GM23338 (cell line): ENCODE data around the gene WBP2. TPM values are rescaled to one million over a fixed set of nuclear protein-coding genes. Genes with fewer than 3 reads are reported as not detected.

Experiments
- ATAC-seq: fragments of 200-7000 bp; cut with Tn5 transposase; 3 replicates; pipeline ENCODE4 v1.9.1; 2020
- DNase-seq: peaks from one replicate; pipeline ENCODE4 v3.0.0-alpha.2; 2015; ENCODE audit warnings: low spot score
- H2AFZ ChIP-seq: fragments of 200-600 bp; sonication (generic); 2 replicates; pipeline ENCODE4 v1.8.0; 2016; ENCODE audit warnings: antibody characterized with exemption, mild to moderate bottlenecking, moderate library complexity
- H3F3A ChIP-seq: fragments of 200-600 bp; sonication (generic); replicated peaks from 2 replicates; pipeline ENCODE4 v1.8.0; 2017; ENCODE audit warnings: antibody characterized with exemption, mixed run types, low read depth
- H3K27ac ChIP-seq: fragments of 200-600 bp; sonication (generic); 2 replicates; pipeline ENCODE4 v1.6.1; 2016; ENCODE audit warnings: low read depth
- H3K27me3 ChIP-seq: fragments of 200-600 bp; sonication (generic); 2 replicates; pipeline ENCODE4 v1.8.0; 2016; ENCODE audit warnings: mild to moderate bottlenecking, mixed run types, moderate library complexity; ENCODE audit not compliant: insufficient read depth
- H3K36me3 ChIP-seq: fragments of 200-600 bp; sonication (generic); 2 replicates; pipeline ENCODE4 v1.8.0; 2016; ENCODE audit warnings: mild to moderate bottlenecking; ENCODE audit not compliant: insufficient read depth
- H3K4me1 ChIP-seq: fragments of 200-600 bp; sonication (generic); 2 replicates; pipeline ENCODE4 v1.8.0; 2016; ENCODE audit warnings: mild to moderate bottlenecking, moderate library complexity; ENCODE audit not compliant: insufficient read depth
- H3K4me2 ChIP-seq: fragments of 200-600 bp; sonication (generic); 2 replicates; pipeline ENCODE4 v1.7.1; 2017; ENCODE audit warnings: mixed run types
- H3K4me3 ChIP-seq: fragments of 200-600 bp; sonication (generic); 2 replicates; pipeline ENCODE4 v1.6.1; 2016; ENCODE audit warnings: mixed run types
- H3K79me2 ChIP-seq: fragments of 200-600 bp; sonication (generic); replicated peaks from 2 replicates; pipeline ENCODE4 v1.8.0; 2017; ENCODE audit warnings: mild to moderate bottlenecking; ENCODE audit not compliant: insufficient read depth
- H3K9me2 ChIP-seq: fragments of 200-600 bp; sonication (generic); 2 replicates; pipeline ENCODE4 v1.8.0; 2017; ENCODE audit not compliant: insufficient read depth
- H4K20me1 ChIP-seq: fragments of 200-600 bp; sonication (generic); replicated peaks from 2 replicates; pipeline ENCODE4 v1.8.0; 2017; ENCODE audit warnings: mild to moderate bottlenecking; ENCODE audit not compliant: insufficient read depth
- H3K27ac Mint-ChIP-seq: 2 replicates; pipeline ENCODE4 v1.8.0; 2020; ENCODE audit warnings: inconsistent platforms, mild to moderate bottlenecking, moderate library complexity, mixed read lengths
- H3K27me3 Mint-ChIP-seq: 3 replicates; pipeline ENCODE4 v1.8.0; 2022; ENCODE audit warnings: low read depth, mild to moderate bottlenecking, moderate library complexity, mixed read lengths, inconsistent platforms; ENCODE audit not compliant: insufficient read depth, poor library complexity
- H3K36me3 Mint-ChIP-seq: 3 replicates; pipeline ENCODE4 v1.8.0; 2021; ENCODE audit warnings: low read depth, mild to moderate bottlenecking, inconsistent platforms, moderate library complexity, mixed read lengths
- H3K4me1 Mint-ChIP-seq: 3 replicates; pipeline ENCODE4 v1.8.0; 2020; ENCODE audit warnings: mild to moderate bottlenecking, inconsistent platforms, mixed read lengths
- H3K4me3 Mint-ChIP-seq: 3 replicates; pipeline ENCODE4 v1.8.0; 2021; ENCODE audit warnings: moderate library complexity, mild to moderate bottlenecking, inconsistent platforms, mixed read lengths
- H3K9me3 Mint-ChIP-seq: 3 replicates; pipeline ENCODE4 v1.8.0; 2020; ENCODE audit warnings: moderate library complexity, mild to moderate bottlenecking, inconsistent platforms, mixed read lengths
- CREB1 ChIP-seq: fragments of 250-450 bp; sonication (Bioruptor Pico); IDR thresholded peaks from 2 replicates; pipeline ENCODE4 v1.5.0; 2020; ENCODE audit warnings: low read depth, mild to moderate bottlenecking, moderate library complexity
- CTCF ChIP-seq, 2 experiments: fragments of 200-600 bp in 1 of 2; sonication (generic) in 1 of 2; conservative IDR thresholded peaks; 2 replicates each; pipeline versions ENCODE4 v1.5.1 to v1.6.1; 2016 to 2017; ENCODE audit warnings: antibody characterized with exemption in 2 of 2, low read depth in 2 of 2, mild to moderate bottlenecking in 2 of 2, moderate library complexity in 1 of 2
- ETS1 ChIP-seq: IDR thresholded peaks from 2 replicates; pipeline ENCODE4 v1.6.1; 2016; ENCODE audit warnings: antibody characterized with exemption
- EZH2 ChIP-seq: fragments of 200-600 bp; sonication (generic); IDR thresholded peaks from one replicate; pipeline ENCODE4 v1.8.0; 2017; ENCODE audit warnings: antibody characterized with exemption, mild to moderate bottlenecking, low read depth; ENCODE audit not compliant: unreplicated experiment
- EZH2phosphoT487 ChIP-seq: fragments of 200-600 bp; sonication (generic); IDR thresholded peaks from one replicate; pipeline ENCODE4 v1.8.1; 2018; ENCODE audit warnings: antibody characterized with exemption; ENCODE audit not compliant: unreplicated experiment
- JUNB ChIP-seq: IDR thresholded peaks from one replicate; pipeline ENCODE4 v1.6.1; 2016; ENCODE audit warnings: antibody characterized with exemption; ENCODE audit not compliant: unreplicated experiment
- NANOG ChIP-seq: IDR thresholded peaks from 2 replicates; pipeline ENCODE4 v1.6.1; 2016; ENCODE audit warnings: antibody characterized with exemption, borderline replicate concordance
- POLR2AphosphoS5 ChIP-seq: IDR thresholded peaks from 2 replicates; pipeline ENCODE4 v1.6.1; 2016; ENCODE audit warnings: antibody characterized with exemption, low read depth
- STAT1 ChIP-seq: IDR thresholded peaks from one replicate; pipeline ENCODE4 v1.6.1; 2016; ENCODE audit warnings: antibody characterized with exemption; ENCODE audit not compliant: unreplicated experiment
- ZNF114 ChIP-seq: fragments of 250-450 bp; sonication (Bioruptor Pico); IDR thresholded peaks from 2 replicates; pipeline ENCODE4 v1.5.0; 2020; ENCODE audit warnings: mild to moderate bottlenecking, moderate library complexity
- ZNF331 ChIP-seq: fragments of 250-450 bp; sonication (Bioruptor Pico); IDR thresholded peaks from 2 replicates; pipeline ENCODE4 v1.5.0; 2020; ENCODE audit warnings: low read depth, mild to moderate bottlenecking, moderate library complexity
- polyA plus RNA-seq: library from polyadenylated mRNA; unstranded; fragments of >200 nt; fragmentation: Nextera tagmentation; extraction: Ambion mirVana; gene quantifications from 2 replicates; pipeline ENCODE4 v1.2.1, GENCODE V29; 2016
- total RNA-seq: library from RNA; depleted of rRNA; stranded (reverse); fragments of >200 nt; shearing (Covaris generic); gene quantifications from 2 replicates; pipeline ENCODE4 v1.2.3, GENCODE V29; 2014
- TF ChIP-seq, protein P1 (sequence below): fragments of 250-450 bp; sonication (Bioruptor Pico); IDR thresholded peaks from 2 replicates; pipeline ENCODE4 v1.5.0; 2020; ENCODE audit warnings: mild to moderate bottlenecking, moderate library complexity
- TF ChIP-seq, protein P2 (sequence below): IDR thresholded peaks from one replicate; pipeline ENCODE4 v1.6.1; 2018; ENCODE audit warnings: antibody characterized with exemption; ENCODE audit not compliant: unreplicated experiment

WBP2 gene
- total and polyA plus RNA-seq, 2 experiments from 2014 or later = 36.2 to 63.5 TPM

DNA sequence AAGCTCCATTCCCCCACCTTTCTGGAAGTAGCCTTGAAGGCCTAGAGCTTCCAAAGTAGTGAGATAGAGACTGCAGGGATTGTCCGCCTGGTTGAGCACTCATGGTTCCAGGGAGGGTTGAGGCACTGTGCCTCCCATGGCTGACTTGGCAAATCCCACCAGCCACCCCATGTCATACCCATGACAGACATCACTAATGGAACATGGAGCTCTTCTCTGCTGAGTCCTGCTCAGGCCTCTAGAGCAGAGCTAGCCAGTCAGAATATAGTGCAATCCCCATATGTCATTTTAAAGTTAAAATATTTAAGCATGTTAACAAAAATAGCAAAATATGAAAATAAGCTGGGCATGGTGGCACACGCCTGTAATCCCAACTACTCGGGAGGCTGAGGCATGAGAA, 39.7 kb downstream of the WBP2 start:
- Histone ChIP-seq H3K27me3 (no peaks in the 10 kb centered on the region), H2AFZ (no peak overlapping the region), H3K4me2 (no peak overlapping the region), H4K20me1 (no peaks in the 10 kb centered on the region; the same call in none of the 2 replicates), H3K36me3 (no peaks in the 10 kb centered on the region; the same call in 1 of the 2 replicates), H3K27ac (no peak overlapping the region), H3K4me3 (no peak overlapping the region), H3K9me2 (no peaks in the 10 kb centered on the region), H3K4me1 (no peaks in the 10 kb centered on the region), H3F3A (no peaks in the 10 kb centered on the region), H3K79me2 (no peaks in the 10 kb centered on the region)
- peaks cover 2% of the 10 kb centered on the region for H3K27me3 Mint-ChIP-seq
- H3K27ac Mint-ChIP-seq = no peak overlapping the region
- no peaks in the 10 kb centered on the region for H3K9me3 Mint-ChIP-seq
- no peaks in the 10 kb centered on the region for H3K4me1 Mint-ChIP-seq
- no peak overlapping the region for H3K4me3 Mint-ChIP-seq
- ATAC-seq (no peak), DNase-seq (no peak)
- peaks cover 55% of the 10 kb centered on the region for H3K36me3 Mint-ChIP-seq
- TF ChIP-seq EZH2phosphoT487 (no peak), EZH2 (no peak), ETS1 (no peak), NANOG (no peak), CREB1 (no peak), JUNB (no peak), ZNF114 (no peak), ZNF331 (CRISPR knock-in tag) (no peak), STAT1 (no peak), CTCF (conservative IDR thresholded peaks at IDR 0.05; ENCODE audit: low read depth in 2 of 2) (no peak), POLR2AphosphoS5 (no peak)
- TF ChIP-seq, protein P1, sequence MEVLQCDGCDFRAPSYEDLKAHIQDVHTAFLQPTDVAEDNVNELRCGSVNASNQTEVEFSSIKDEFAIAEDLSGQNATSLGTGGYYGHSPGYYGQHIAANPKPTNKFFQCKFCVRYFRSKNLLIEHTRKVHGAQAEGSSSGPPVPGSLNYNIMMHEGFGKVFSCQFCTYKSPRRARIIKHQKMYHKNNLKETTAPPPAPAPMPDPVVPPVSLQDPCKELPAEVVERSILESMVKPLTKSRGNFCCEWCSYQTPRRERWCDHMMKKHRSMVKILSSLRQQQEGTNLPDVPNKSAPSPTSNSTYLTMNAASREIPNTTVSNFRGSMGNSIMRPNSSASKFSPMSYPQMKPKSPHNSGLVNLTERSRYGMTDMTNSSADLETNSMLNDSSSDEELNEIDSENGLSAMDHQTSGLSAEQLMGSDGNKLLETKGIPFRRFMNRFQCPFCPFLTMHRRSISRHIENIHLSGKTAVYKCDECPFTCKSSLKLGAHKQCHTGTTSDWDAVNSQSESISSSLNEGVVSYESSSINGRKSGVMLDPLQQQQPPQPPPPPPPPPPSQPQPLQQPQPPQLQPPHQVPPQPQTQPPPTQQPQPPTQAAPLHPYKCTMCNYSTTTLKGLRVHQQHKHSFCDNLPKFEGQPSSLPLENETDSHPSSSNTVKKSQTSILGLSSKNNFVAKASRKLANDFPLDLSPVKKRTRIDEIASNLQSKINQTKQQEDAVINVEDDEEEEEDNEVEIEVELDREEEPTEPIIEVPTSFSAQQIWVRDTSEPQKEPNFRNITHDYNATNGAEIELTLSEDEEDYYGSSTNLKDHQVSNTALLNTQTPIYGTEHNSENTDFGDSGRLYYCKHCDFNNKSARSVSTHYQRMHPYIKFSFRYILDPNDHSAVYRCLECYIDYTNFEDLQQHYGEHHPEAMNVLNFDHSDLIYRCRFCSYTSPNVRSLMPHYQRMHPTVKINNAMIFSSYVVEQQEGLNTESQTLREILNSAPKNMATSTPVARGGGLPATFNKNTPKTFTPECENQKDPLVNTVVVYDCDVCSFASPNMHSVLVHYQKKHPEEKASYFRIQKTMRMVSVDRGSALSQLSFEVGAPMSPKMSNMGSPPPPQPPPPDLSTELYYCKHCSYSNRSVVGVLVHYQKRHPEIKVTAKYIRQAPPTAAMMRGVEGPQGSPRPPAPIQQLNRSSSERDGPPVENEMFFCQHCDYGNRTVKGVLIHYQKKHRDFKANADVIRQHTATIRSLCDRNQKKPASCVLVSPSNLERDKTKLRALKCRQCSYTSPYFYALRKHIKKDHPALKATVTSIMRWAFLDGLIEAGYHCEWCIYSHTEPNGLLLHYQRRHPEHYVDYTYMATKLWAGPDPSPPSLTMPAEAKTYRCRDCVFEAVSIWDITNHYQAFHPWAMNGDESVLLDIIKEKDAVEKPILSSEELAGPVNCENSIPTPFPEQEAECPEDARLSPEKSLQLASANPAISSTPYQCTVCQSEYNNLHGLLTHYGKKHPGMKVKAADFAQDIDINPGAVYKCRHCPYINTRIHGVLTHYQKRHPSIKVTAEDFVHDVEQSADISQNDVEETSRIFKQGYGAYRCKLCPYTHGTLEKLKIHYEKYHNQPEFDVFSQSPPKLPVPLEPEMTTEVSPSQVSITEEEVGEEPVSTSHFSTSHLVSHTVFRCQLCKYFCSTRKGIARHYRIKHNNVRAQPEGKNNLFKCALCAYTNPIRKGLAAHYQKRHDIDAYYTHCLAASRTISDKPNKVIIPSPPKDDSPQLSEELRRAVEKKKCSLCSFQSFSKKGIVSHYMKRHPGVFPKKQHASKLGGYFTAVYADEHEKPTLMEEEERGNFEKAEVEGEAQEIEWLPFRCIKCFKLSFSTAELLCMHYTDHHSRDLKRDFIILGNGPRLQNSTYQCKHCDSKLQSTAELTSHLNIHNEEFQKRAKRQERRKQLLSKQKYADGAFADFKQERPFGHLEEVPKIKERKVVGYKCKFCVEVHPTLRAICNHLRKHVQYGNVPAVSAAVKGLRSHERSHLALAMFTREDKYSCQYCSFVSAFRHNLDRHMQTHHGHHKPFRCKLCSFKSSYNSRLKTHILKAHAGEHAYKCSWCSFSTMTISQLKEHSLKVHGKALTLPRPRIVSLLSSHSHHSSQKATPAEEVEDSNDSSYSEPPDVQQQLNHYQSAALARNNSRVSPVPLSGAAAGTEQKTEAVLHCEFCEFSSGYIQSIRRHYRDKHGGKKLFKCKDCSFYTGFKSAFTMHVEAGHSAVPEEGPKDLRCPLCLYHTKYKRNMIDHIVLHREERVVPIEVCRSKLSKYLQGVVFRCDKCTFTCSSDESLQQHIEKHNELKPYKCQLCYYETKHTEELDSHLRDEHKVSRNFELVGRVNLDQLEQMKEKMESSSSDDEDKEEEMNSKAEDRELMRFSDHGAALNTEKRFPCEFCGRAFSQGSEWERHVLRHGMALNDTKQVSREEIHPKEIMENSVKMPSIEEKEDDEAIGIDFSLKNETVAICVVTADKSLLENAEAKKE (CRISPR knock-in tag) = no peak
- TF ChIP-seq, protein P2, sequence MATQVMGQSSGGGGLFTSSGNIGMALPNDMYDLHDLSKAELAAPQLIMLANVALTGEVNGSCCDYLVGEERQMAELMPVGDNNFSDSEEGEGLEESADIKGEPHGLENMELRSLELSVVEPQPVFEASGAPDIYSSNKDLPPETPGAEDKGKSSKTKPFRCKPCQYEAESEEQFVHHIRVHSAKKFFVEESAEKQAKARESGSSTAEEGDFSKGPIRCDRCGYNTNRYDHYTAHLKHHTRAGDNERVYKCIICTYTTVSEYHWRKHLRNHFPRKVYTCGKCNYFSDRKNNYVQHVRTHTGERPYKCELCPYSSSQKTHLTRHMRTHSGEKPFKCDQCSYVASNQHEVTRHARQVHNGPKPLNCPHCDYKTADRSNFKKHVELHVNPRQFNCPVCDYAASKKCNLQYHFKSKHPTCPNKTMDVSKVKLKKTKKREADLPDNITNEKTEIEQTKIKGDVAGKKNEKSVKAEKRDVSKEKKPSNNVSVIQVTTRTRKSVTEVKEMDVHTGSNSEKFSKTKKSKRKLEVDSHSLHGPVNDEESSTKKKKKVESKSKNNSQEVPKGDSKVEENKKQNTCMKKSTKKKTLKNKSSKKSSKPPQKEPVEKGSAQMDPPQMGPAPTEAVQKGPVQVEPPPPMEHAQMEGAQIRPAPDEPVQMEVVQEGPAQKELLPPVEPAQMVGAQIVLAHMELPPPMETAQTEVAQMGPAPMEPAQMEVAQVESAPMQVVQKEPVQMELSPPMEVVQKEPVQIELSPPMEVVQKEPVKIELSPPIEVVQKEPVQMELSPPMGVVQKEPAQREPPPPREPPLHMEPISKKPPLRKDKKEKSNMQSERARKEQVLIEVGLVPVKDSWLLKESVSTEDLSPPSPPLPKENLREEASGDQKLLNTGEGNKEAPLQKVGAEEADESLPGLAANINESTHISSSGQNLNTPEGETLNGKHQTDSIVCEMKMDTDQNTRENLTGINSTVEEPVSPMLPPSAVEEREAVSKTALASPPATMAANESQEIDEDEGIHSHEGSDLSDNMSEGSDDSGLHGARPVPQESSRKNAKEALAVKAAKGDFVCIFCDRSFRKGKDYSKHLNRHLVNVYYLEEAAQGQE = no peak
